Fibroblast of villous mesenchyme (primary cell): ENCODE data around the gene SAP130. TPM values are rescaled to one million over a fixed set of nuclear protein-coding genes. Genes with fewer than 3 reads are reported as not detected.

ENCODE experiments used
- DNase-seq: peaks from one replicate; pipeline ENCODE4 v3.0.0-alpha.2; 2010; ENCODE audit warnings: low read depth
- H3K4me3 ChIP-seq: 2 replicates; pipeline ENCODE4 v1.5.1; 2011; ENCODE audit warnings: low read depth, mild to moderate bottlenecking, low read length
- CTCF ChIP-seq: IDR thresholded peaks from 2 replicates; pipeline ENCODE4 v1.5.1; 2012; ENCODE audit warnings: low read depth, mild to moderate bottlenecking, low read length; ENCODE audit not compliant: insufficient read depth
- total RNA-seq: library from RNA; depleted of rRNA; stranded (reverse); fragments of >200 nt; gene quantifications from 2 replicates; pipeline ENCODE4 v1.2.3, GENCODE V29; 2012

Gene SAP130
- total RNA-seq, 1 donor, result 6.0 TPM

GRCh38 chr2:128027278-128027800 is 520 bp downstream of the SAP130 start:
- DNase-seq, result peak; percentile 99
- peak overlapping the region; percentile 92 for H3K4me3 ChIP-seq
- no peak for TF ChIP-seq CTCF

GRCh38 chr2:128026448-128027277 is 1.2 kb downstream of the SAP130 start:
- peak; percentile 20 for DNase-seq
- no peak for TF ChIP-seq CTCF
- H3K4me3 ChIP-seq, result peak overlapping the region; percentile 92

GRCh38 chr2:128024816-128025215 is 3.0 kb downstream of the SAP130 start:
- no peak for DNase-seq
- no peak overlapping the region for H3K4me3 ChIP-seq
- no peak for TF ChIP-seq CTCF

- no peak for DNase-seq
- no peak overlapping the region for H3K4me3 ChIP-seq
Measured at GRCh38 chr2:128017561-128017960, 10.3 kb downstream of the SAP130 start.

GRCh38 chr2:128016620-128017019 is 11.2 kb downstream of the SAP130 start:
- no peak for DNase-seq
- TF ChIP-seq CTCF, result no peak

More at GRCh38 chr2:128017561-128017960, 10.3 kb downstream of the SAP130 start:
- TF ChIP-seq CTCF, result no peak

GRCh38 chr2:128012698-128013097 is 15.2 kb downstream of the SAP130 start:
- TF ChIP-seq CTCF, result no peak
- H3K4me3 ChIP-seq, result no peak overlapping the region

More at GRCh38 chr2:128016620-128017019, 11.2 kb downstream of the SAP130 start:
- H3K4me3 ChIP-seq, result no peak overlapping the region

More at GRCh38 chr2:128012698-128013097, 15.2 kb downstream of the SAP130 start:
- DNase-seq, result no peak
